GM10266 (cell line): ENCODE results near the gene CA5A.
"Not testable (repeated sequence)": the region's sequence is repeated elsewhere in the genome, so short reads cannot be mapped to it uniquely, and the experiment has no call there.

Experiments
- DNase-seq: peaks from one replicate; pipeline ENCODE4 v3.0.0; 2012; ENCODE audit errors: extremely low spot score
- TF ChIP-seq, protein P1 (sequence below): IDR thresholded peaks from 2 replicates; pipeline ENCODE4 v1.5.1; 2012; ENCODE audit warnings: mild to moderate bottlenecking, low read depth; ENCODE audit not compliant: control insufficient read depth, insufficient read depth; ENCODE audit errors: missing control alignments

The CA5A gene

DNA sequence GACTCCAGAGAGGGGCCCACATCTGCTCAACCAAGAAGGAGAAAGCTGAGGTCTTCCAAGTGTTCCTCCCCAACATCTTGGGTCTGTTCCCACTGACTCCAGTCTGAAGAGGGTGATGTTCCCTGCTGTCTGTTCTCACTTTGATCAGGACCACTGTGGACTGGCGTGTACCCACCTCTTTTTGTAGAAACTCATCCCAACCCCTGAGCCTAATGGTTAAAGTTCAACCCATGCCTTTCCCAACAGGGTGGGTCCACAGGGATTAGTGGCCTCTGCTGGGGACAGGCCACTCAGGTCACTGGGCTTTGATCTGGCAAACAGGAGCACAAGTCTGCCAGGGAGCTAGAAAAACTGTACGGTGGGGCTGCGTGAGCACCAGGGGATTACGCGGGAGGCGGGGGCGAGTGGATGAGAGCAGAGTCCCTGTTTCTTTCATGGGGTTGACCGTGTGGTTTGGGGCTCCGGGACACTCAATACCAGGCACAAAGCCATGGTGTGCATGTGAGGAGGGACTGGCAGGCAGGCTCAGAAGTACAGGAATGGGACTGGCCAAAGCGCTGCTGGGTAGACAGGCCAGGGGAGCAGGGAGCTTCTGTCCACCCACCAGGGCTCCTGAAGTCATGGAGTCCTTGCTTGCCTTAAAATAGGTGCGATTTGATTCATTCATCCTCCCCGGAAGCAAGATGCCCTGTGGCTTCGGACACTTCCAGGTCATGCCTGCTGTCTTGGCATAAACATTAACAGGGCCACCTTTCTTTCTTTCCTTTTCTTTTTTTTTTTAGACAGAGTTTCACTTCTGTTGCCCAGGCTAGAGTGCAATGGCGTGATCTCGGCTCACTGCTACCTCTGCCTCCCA is at the start of gene CA5A:
CA5A (minus strand) TSS at position 155 of the 856 bp plus-strand sequence; CDS start at position 76, 79 bp downstream.
- no peak for DNase-seq
- TF ChIP-seq, protein P1, sequence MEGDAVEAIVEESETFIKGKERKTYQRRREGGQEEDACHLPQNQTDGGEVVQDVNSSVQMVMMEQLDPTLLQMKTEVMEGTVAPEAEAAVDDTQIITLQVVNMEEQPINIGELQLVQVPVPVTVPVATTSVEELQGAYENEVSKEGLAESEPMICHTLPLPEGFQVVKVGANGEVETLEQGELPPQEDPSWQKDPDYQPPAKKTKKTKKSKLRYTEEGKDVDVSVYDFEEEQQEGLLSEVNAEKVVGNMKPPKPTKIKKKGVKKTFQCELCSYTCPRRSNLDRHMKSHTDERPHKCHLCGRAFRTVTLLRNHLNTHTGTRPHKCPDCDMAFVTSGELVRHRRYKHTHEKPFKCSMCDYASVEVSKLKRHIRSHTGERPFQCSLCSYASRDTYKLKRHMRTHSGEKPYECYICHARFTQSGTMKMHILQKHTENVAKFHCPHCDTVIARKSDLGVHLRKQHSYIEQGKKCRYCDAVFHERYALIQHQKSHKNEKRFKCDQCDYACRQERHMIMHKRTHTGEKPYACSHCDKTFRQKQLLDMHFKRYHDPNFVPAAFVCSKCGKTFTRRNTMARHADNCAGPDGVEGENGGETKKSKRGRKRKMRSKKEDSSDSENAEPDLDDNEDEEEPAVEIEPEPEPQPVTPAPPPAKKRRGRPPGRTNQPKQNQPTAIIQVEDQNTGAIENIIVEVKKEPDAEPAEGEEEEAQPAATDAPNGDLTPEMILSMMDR = no peak

DNA sequence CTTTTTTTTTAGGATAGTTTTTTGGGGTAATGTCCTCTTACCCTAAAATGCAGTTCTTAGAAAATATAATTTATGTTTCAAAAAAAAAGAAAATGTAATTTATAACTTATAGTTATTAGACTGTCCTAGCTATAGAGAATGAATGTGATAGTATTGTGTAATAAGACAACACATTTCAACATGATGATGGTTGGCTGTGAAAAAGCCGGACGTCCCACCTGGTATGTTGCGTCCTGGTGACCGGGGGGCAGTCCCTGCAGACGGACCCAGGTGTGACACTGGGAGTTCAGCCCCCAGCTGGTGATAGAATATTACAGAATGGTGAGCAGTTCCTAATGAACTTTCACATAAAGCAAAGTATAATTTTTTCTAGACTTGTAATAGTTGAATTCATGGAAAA is 49.2 kb upstream of the CA5A start:
- DNase-seq = not testable (repeated sequence)

DNA sequence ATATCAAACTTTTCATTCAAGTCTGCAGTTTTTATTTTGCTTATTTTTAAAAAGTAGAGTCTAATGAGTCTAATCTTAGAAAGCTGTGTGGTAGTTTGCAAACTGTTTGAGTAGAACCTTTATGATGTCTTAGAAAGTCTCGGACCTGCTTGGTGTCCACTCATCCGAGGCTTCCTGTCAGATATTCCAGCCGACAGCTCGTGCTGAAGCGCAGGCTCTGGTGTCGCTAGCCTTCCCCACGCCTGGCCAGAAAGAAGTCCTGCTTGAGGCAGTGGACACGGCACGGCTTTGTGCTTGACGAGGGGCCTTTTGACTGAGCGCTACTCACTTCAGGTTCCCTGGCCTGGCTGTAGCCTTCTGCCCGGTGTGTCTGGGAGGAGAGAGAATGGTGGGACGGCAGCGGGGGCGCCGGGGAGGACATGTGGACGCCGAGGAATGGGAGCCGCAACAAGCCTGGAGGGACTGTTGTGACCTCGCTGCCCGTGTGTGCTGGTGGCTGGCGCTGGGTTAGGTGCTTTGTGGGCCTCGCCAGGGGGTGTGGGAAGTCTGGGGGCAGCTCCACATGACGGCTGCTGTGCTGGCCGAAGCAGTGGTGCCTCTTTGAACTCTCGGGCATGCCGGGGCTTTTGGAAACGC is 48.4 kb upstream of the CA5A start:
- no peak for DNase-seq
- TF ChIP-seq, protein P1 = no peak

DNA sequence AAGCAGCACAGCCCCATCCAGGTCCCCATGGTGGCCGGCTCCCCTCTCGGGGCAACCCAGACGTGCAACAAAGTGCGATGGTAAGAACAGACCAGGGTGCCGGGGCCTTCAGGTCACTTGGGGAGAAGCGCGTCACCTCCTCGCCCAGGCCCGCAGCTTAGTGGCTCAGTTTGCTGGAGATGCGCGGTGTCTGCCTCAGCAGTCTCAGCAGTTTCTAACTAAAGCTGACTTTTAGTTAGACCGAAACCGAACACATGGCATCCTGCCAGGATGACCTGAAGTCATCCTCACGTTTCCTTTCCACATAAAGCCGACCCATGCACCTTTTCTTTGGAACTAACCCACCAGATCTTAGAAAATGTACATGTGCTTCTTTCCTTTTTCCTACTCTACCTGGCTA is 47.9 kb upstream of the CA5A start:
- not testable (repeated sequence) for DNase-seq

DNA sequence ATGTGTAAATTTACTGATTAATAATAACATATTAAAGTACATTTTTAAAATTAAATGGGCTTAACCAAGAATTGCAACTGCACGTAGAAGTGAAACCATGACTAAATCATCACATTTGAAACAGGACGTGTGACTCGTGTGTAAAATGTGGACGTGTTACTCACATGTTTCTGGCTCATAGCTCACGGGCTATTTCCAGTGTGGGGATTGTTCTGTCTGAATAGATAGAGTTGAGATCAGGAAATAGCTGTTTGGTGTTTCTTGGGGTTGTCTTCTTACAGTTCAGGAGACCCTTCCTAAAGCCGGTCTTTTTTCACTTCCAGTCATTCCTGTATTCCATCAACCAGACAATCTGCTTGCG is 47.4 kb upstream of the CA5A start:
- not testable (repeated sequence) for DNase-seq

DNA sequence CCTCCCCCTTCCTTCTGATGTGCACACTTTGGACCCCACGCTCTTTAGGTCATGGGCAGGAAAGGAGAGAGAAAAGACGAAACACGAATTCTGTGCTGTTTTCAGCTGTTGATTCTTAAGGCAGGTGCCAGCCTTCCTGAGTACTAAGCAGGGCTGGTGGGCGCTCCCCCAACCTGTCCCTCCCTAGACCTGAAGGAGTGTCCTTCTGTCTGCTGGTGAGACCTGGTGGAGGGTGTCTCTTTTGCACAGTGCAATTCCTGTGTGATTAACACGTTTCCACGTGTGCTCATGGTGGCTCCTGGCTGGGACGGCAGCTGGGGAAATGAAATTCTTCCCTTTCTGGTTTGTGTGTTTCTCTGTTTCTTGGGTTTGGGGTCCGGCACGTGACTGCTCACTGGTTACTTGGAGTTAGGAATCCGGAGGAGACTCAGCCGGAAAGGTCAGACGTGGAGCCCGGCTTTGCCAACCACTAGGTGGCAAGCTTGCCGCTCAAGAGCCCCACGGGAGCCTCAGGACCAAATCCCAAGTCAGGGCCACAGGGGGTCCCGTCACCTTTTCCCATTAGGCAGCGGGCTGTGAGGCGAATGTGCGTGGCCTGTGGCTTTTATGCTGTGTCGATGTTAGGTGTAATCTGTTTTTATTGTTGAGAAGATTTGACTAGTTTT is 46.9 kb upstream of the CA5A start:
- DNase-seq = not testable (repeated sequence)

DNA sequence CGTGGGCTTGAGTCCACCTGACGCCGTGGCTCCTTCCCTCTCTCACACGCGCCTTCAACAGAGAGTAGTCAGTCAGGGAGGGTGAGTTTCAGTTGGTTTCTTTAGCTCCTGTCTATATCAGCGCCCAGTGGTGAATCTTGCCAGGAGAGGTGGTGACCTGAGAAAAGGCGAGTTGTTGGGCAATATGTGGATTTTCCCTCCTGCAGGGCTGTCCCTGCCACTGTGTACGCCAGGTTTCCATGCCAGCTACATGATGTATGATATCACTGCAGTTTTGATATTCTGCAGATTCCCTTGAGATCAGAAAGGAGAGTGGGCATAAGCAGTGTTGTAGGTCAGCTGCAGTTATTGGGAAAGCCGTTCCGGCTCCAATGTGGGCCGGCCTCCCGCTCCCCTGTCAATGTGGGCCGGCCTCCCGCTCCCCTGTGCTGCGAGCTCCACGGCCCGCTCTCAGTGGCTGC is 46.3 kb upstream of the CA5A start:
- DNase-seq = no peak
- TF ChIP-seq, protein P1 = no peak

DNA sequence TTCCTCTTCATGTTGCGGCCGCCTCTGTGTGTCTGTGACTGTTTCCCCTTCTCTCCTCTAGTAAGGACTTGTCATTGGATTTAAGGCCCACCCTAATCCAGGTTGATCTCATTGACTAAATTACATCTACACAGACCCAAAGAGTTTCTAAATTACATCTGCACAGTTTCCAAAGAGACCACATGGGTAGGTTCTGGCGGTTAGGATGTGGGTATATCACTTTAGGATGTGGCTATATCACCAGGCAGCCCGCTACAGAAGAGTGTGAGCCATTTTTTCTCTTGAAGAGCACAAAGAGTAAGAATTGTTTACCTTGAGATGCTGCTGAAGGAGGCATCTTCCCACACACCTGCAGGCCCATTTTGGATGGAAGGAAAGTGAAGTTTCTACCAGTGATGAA is 45.0 kb upstream of the CA5A start:
- DNase-seq = not testable (repeated sequence)

DNA sequence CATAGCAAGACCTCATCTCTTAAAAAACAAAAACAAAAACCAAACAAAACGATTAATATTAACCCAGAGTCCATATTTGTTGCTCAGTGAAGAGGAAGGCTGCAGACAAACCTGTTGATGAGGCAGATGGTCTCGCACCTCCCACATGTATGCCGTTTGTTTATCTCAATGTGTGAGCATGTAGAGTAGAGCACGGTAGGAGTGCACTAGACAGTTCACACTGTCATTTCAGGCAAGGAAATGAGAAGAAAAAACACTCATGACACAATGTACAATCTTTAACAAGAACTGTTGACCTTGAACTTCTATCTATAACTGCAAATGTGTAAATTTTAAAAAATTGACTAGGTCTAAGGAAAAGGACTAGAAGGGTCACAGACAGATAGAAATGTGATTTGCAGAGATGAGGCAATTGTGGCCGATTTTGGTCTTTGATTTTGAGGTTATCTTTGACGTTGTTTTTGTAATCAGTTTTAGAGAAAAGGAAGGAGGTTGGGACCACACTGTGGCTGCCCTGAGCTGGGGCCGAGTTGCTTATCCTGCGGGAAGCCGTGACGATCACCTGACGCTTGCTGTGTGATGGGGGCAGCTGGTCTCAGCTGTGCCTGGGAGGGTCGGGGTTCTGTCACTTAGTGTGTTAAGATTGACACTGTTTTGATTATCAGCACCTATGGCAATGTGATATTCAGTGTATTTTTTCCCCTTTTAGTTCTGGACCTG is 43.7 kb upstream of the CA5A start:
- not testable (repeated sequence) for DNase-seq

DNA sequence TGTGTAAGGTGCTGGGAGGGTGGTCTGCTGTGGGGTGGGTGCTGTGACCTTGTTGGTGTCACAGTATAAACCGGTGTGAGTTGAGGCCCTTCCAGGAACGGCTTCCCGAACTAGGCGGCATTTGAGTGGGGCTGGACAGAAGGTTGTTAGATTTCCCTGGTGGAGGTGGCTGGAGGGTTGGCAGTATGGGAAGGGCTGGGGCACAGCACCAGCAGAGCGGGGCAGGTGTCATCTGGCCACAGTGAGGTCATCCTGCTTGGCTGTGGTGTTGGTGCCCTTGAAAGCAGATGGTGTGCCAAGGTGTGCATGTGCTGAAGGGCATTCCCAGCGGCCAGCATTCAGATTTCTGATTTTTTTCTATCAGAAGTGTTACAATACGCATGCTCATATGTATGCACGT is 43.0 kb upstream of the CA5A start:
- TF ChIP-seq, protein P1 = no peak
- DNase-seq = no peak
